ENCODE results near the gene CES5A.

- TF ChIP-seq ZNF792 (tag by site-specific recombination; IDR thresholded peaks at IDR 0.05): no peak
- no peak for TF ChIP-seq ZNF561 (tag by site-specific recombination; IDR thresholded peaks at IDR 0.05; ENCODE audit: borderline replicate concordance)
- TF ChIP-seq, protein P1, sequence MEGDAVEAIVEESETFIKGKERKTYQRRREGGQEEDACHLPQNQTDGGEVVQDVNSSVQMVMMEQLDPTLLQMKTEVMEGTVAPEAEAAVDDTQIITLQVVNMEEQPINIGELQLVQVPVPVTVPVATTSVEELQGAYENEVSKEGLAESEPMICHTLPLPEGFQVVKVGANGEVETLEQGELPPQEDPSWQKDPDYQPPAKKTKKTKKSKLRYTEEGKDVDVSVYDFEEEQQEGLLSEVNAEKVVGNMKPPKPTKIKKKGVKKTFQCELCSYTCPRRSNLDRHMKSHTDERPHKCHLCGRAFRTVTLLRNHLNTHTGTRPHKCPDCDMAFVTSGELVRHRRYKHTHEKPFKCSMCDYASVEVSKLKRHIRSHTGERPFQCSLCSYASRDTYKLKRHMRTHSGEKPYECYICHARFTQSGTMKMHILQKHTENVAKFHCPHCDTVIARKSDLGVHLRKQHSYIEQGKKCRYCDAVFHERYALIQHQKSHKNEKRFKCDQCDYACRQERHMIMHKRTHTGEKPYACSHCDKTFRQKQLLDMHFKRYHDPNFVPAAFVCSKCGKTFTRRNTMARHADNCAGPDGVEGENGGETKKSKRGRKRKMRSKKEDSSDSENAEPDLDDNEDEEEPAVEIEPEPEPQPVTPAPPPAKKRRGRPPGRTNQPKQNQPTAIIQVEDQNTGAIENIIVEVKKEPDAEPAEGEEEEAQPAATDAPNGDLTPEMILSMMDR (tag by site-specific recombination; IDR thresholded peaks at IDR 0.05): no peak
- no peak for TF ChIP-seq ZNF175 (tag by site-specific recombination; IDR thresholded peaks at IDR 0.05)
- TF ChIP-seq ZNF341 (tag by site-specific recombination; IDR thresholded peaks at IDR 0.05; ENCODE audit: low read depth): no peak
- TF ChIP-seq ZNF292 (tag by site-specific recombination; IDR thresholded peaks at IDR 0.05; ENCODE audit: borderline replicate concordance, low read depth): no peak
- TF ChIP-seq ZNF239 (tag by site-specific recombination; IDR thresholded peaks at IDR 0.05): no peak
- TF ChIP-seq, protein P2, sequence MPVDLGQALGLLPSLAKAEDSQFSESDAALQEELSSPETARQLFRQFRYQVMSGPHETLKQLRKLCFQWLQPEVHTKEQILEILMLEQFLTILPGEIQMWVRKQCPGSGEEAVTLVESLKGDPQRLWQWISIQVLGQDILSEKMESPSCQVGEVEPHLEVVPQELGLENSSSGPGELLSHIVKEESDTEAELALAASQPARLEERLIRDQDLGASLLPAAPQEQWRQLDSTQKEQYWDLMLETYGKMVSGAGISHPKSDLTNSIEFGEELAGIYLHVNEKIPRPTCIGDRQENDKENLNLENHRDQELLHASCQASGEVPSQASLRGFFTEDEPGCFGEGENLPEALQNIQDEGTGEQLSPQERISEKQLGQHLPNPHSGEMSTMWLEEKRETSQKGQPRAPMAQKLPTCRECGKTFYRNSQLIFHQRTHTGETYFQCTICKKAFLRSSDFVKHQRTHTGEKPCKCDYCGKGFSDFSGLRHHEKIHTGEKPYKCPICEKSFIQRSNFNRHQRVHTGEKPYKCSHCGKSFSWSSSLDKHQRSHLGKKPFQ (tag by site-specific recombination; IDR thresholded peaks at IDR 0.05): no peak
- no peak for TF ChIP-seq ZNF274 (IDR thresholded peaks at IDR 0.05; ENCODE audit: low read length)
- no peak for TF ChIP-seq ZNF274 (tag by site-specific recombination; IDR thresholded peaks at IDR 0.05; ENCODE audit: borderline replicate concordance)
- no peak for TF ChIP-seq SALL2 (tag by site-specific recombination; IDR thresholded peaks at IDR 0.05; ENCODE audit: borderline replicate concordance)
Measured at GRCh38 chr16:55828680-55829079, 46.5 kb downstream of the CES5A start.

Measured in HEK293 (cell line).